Measurements from ENCODE around the gene UNC5CL. TPM values are rescaled to one million over a fixed set of nuclear protein-coding genes. Genes with fewer than 3 reads are reported as not detected.

UNC5CL gene
- total and polyA plus RNA-seq, 9 of the 15 experiments (the other 6 are each of a cell fraction or from before 2014, with no cell fraction given) = 0.07 to 1.8 (median 0.62) TPM; not detected in 1

DNA sequence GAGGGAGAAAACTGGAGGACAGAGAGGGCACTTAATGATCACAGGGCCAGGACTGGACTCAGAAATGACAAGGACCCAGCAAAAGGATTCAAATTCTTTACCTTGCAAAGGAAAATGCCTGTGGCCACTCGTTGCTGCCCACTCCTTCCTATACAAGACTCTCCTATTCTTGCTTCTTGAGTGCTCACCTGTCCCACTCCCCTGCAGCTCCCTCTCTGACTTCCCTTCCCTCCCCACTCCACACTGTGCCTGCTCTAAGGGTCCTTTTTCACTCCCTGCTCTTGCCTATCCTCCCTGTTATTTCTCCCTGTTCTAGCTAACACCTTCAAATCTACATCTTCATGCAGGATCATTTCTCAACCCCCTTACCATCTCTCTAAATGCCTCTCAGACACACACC lies 56.1 kb downstream of the UNC5CL start:
- H3K4me3 ChIP-seq = no peak overlapping the region
- no peaks in the 10 kb centered on the region for H4K20me1 ChIP-seq (replicated peaks; ENCODE audit: control insufficient read depth, insufficient read depth, low read length)
- WGBS (ENCODE audit: insufficient coverage, low coverage, missing lambda C conversion rate) = 0% methylated on average over 1 of the region's 1 CpG
- no peaks in the 10 kb centered on the region for H3K9me3 ChIP-seq (replicated peaks; ENCODE audit: control insufficient read depth, insufficient read depth, low read depth, low read length)
- no TSS peak for BruUV-seq (replicated peaks)
- no peak for ATAC-seq
- H2AFZ ChIP-seq (ENCODE audit: low read depth, low read length) = no peak overlapping the region
- no peak for TF ChIP-seq ZBTB17 (CRISPR knock-in tag; IDR thresholded peaks at IDR 0.05)
- TF ChIP-seq, protein P1, sequence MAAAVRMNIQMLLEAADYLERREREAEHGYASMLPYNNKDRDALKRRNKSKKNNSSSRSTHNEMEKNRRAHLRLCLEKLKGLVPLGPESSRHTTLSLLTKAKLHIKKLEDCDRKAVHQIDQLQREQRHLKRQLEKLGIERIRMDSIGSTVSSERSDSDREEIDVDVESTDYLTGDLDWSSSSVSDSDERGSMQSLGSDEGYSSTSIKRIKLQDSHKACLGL (CRISPR knock-in tag; IDR thresholded peaks at IDR 0.05; ENCODE audit: borderline replicate concordance, poor library complexity, severe bottlenecking) = no peak
- TF ChIP-seq, protein P2, sequence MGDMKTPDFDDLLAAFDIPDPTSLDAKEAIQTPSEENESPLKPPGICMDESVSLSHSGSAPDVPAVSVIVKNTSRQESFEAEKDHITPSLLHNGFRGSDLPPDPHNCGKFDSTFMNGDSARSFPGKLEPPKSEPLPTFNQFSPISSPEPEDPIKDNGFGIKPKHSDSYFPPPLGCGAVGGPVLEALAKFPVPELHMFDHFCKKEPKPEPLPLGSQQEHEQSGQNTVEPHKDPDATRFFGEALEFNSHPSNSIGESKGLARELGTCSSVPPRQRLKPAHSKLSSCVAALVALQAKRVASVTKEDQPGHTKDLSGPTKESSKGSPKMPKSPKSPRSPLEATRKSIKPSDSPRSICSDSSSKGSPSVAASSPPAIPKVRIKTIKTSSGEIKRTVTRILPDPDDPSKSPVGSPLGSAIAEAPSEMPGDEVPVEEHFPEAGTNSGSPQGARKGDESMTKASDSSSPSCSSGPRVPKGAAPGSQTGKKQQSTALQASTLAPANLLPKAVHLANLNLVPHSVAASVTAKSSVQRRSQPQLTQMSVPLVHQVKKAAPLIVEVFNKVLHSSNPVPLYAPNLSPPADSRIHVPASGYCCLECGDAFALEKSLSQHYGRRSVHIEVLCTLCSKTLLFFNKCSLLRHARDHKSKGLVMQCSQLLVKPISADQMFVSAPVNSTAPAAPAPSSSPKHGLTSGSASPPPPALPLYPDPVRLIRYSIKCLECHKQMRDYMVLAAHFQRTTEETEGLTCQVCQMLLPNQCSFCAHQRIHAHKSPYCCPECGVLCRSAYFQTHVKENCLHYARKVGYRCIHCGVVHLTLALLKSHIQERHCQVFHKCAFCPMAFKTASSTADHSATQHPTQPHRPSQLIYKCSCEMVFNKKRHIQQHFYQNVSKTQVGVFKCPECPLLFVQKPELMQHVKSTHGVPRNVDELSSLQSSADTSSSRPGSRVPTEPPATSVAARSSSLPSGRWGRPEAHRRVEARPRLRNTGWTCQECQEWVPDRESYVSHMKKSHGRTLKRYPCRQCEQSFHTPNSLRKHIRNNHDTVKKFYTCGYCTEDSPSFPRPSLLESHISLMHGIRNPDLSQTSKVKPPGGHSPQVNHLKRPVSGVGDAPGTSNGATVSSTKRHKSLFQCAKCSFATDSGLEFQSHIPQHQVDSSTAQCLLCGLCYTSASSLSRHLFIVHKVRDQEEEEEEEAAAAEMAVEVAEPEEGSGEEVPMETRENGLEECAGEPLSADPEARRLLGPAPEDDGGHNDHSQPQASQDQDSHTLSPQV (IDR thresholded peaks at IDR 0.05) = no peak
- no peak for TF ChIP-seq ZNF780A (CRISPR knock-in tag; IDR thresholded peaks at IDR 0.05)
- TF ChIP-seq ESRRB (CRISPR knock-in tag; IDR thresholded peaks at IDR 0.05; ENCODE audit: borderline replicate concordance) = no peak
- no peak for TF ChIP-seq PHTF2 (CRISPR knock-in tag; IDR thresholded peaks at IDR 0.05)
- TF ChIP-seq SNIP1 (IDR thresholded peaks at IDR 0.05; ENCODE audit: low read depth) = no peak
- no peak for TF ChIP-seq ZC3H11A (IDR thresholded peaks at IDR 0.05; ENCODE audit: low read depth, low read length)
- TF ChIP-seq, protein P3, sequence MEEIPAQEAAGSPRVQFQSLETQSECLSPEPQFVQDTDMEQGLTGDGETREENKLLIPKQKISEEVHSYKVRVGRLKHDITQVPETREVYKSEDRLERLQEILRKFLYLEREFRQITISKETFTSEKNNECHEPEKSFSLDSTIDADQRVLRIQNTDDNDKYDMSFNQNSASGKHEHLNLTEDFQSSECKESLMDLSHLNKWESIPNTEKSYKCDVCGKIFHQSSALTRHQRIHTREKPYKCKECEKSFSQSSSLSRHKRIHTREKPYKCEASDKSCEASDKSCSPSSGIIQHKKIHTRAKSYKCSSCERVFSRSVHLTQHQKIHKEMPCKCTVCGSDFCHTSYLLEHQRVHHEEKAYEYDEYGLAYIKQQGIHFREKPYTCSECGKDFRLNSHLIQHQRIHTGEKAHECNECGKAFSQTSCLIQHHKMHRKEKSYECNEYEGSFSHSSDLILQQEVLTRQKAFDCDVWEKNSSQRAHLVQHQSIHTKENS (CRISPR knock-in tag; IDR thresholded peaks at IDR 0.05) = no peak
- no peaks in the 10 kb centered on the region for H3K36me3 ChIP-seq (ENCODE audit: control insufficient read depth, insufficient read depth, low read length)
- H3K27me3 ChIP-seq (ENCODE audit: control insufficient read depth in 2 of 2, insufficient read depth in 2 of 2, low read length in 2 of 2) = peaks cover 3 to 36% of the 10 kb centered on the region in 2 experiments; a peak in 4 of 5 replicates
- in situ Hi-C loops (cut with MboI) (no loop called here), intact Hi-C loops (cut with micrococcal nuclease) (loop anchor here (5.0 kb wide), 1 partner anchor 634 kb away; no protein-coding TSS in a partner anchor)
- no peak overlapping the region for H3K4me2 ChIP-seq (ENCODE audit: insufficient read depth, low read length)
- no peak overlapping the region for H3K27ac ChIP-seq (ENCODE audit: extremely low read depth, low read depth, low read length)
- H3K79me2 ChIP-seq (ENCODE audit: control insufficient read depth, insufficient read depth, low read length) = no peaks in the 10 kb centered on the region
- H3K4me1 ChIP-seq (replicated peaks in 1 of 2; ENCODE audit: control insufficient read depth in 2 of 2, insufficient read depth in 2 of 2, low read length in 2 of 2) = no peaks in the 10 kb centered on the region
- DNase-seq (ENCODE audit: extremely low read depth in 1 of 4, low spot score in 3 of 4) = no peak
- CTCF ChIA-PET (ENCODE audit: low intra/inter-chr PET ratio) = no interaction called here
- H3K9ac ChIP-seq (ENCODE audit: insufficient read depth in 1 of 2, low read depth in 2 of 2, low read length in 2 of 2) = no peak overlapping the region
- H3K9me1 ChIP-seq (ENCODE audit: control insufficient read depth, insufficient read depth, low read length) = no peaks in the 10 kb centered on the region
- POLR2A ChIA-PET = interaction anchor here (0.6 to 1.4 kb wide), 3 partner anchors 11 to 150 kb away, joined by 3 read pairs; no protein-coding TSS in a partner anchor
- no peak for FAIRE-seq

Measured in K562 (cell line).